ENCODE measurements around the gene ZNF765. TPM values are rescaled to one million over a fixed set of nuclear protein-coding genes. Genes with fewer than 3 reads are reported as not detected.

ZNF765 gene
- total and polyA plus RNA-seq, 9 of the 15 experiments (the other 6 are each of a cell fraction or from before 2014, with no cell fraction given) = 5.4 to 17.5 (median 9.6) TPM

DNA sequence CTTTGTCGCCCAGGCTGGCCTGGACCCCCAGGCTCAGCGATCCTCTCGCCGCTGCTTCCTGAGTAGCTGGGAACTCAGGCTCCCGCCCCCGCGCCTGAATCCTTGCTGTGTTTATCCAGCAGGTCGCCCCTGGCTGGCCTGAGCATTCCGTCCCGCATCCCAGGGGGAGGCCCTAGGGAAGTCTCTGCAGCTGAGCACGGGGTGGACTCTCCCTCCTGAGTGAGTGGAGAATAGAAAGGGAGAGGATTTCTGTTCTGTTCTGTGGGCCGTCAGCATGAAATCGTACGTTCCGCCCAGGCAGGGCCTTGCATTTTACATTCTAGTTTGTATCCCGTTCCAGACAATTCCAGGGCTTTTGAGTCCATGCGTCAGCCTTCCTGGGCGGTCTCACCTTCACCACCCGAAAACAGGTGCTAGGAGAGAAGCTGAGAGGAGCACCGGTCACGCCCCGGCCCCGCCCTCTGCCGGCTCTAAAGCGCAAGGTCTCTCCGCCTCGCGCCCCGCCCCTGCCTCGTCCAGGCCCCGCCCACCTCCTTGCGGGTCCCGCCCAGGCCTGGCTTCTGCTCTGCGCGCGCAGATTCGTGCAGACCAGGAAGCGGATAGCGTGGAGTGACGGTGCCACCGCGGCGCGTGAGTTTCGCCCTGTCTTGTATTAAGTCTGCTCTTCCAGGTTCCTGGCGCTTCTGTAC, 36.6 kb downstream of the ZNF765 start, which contains the start of gene ZNF761:
ZNF761 (plus strand) TSS at position 586 of the 689 bp plus-strand sequence. CDS start 15,285 bp downstream, outside the sequence.
- DNase-seq (ENCODE audit: extremely low read depth in 1 of 4, low spot score in 3 of 4) (peak; percentile 93 to 97 (median 96)), FAIRE-seq (peak; percentile 85), ATAC-seq (peak; percentile 100)
- Histone ChIP-seq H3K9me1 (ENCODE audit: control insufficient read depth, insufficient read depth, low read length) (no peaks in the 10 kb centered on the region), H2AFZ (ENCODE audit: low read depth, low read length) (peak within 1 kb of the TSS; percentile 89), H3K4me1 (replicated peaks in 1 of 2; ENCODE audit: control insufficient read depth in 2 of 2, insufficient read depth in 2 of 2, low read length in 2 of 2) (peaks cover 0 to 10% of the 10 kb centered on the region in 2 experiments; a peak in 2 of 5 replicates), H3K27ac (ENCODE audit: extremely low read depth, low read depth, low read length) (peak within 1 kb of the TSS; percentile 84), H3K9ac (ENCODE audit: insufficient read depth in 1 of 2, low read depth in 2 of 2, low read length in 2 of 2) (peak within 1 kb of the TSS; percentile 97 to 99), H3K9me3 (replicated peaks; ENCODE audit: control insufficient read depth, insufficient read depth, low read depth, low read length) (no peaks in the 10 kb centered on the region), H3K4me3 (peak within 1 kb of the TSS; percentile 93), H3K4me2 (ENCODE audit: insufficient read depth, low read length) (peak within 1 kb of the TSS; percentile 89), H4K20me1 (replicated peaks; ENCODE audit: control insufficient read depth, insufficient read depth, low read length) (no peaks in the 10 kb centered on the region), H3K36me3 (ENCODE audit: control insufficient read depth, insufficient read depth, low read length) (peaks cover 32% of the 10 kb centered on the region), H3K27me3 (ENCODE audit: control insufficient read depth in 2 of 2, insufficient read depth in 2 of 2, low read length in 2 of 2) (no peaks in the 10 kb centered on the region), H3K79me2 (ENCODE audit: control insufficient read depth, insufficient read depth, low read length) (peaks cover 17% of the 10 kb centered on the region)
- in situ Hi-C loops (cut with MboI) = no loop called here
- BruUV-seq (replicated peaks) = no TSS peak
- CTCF ChIA-PET (ENCODE audit: low intra/inter-chr PET ratio) = no interaction called here
- WGBS (ENCODE audit: insufficient coverage, low coverage, missing lambda C conversion rate) = 13% methylated on average over 21 of the region's 46 CpGs
- POLR2A ChIA-PET = interaction anchor here (0.7 kb wide), 2 partner anchors 206 to 1634 kb away, joined by 3 to 4 read pairs; no protein-coding TSS in a partner anchor
- intact Hi-C loops (cut with micrococcal nuclease) = no loop called here
- TF ChIP-seq TCF3 (CRISPR knock-in tag; IDR thresholded peaks at IDR 0.05) = no peak
- no peak for TF ChIP-seq RERE (CRISPR knock-in tag; IDR thresholded peaks at IDR 0.05; ENCODE audit: borderline replicate concordance)
- TF ChIP-seq, protein P1, sequence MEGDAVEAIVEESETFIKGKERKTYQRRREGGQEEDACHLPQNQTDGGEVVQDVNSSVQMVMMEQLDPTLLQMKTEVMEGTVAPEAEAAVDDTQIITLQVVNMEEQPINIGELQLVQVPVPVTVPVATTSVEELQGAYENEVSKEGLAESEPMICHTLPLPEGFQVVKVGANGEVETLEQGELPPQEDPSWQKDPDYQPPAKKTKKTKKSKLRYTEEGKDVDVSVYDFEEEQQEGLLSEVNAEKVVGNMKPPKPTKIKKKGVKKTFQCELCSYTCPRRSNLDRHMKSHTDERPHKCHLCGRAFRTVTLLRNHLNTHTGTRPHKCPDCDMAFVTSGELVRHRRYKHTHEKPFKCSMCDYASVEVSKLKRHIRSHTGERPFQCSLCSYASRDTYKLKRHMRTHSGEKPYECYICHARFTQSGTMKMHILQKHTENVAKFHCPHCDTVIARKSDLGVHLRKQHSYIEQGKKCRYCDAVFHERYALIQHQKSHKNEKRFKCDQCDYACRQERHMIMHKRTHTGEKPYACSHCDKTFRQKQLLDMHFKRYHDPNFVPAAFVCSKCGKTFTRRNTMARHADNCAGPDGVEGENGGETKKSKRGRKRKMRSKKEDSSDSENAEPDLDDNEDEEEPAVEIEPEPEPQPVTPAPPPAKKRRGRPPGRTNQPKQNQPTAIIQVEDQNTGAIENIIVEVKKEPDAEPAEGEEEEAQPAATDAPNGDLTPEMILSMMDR (IDR thresholded peaks at IDR 0.05 in 2 of 3, conservative IDR thresholded peaks at IDR 0.05 in 1 of 3; ENCODE audit: insufficient read depth in 2 of 3, low read depth in 1 of 3, low read length in 3 of 3) = peak; percentile 25 to 38 (median 29); a peak in 3 of 6 replicates
- TF ChIP-seq MAZ (CRISPR knock-in tag; conservative IDR thresholded peaks at IDR 0.05 in 1 of 2, IDR thresholded peaks at IDR 0.05 in 1 of 2) = peak in 1 of 2 experiments; percentile 40; a peak in 2 of 4 replicates
- no peak for TF ChIP-seq SREBF2 (CRISPR knock-in tag; IDR thresholded peaks at IDR 0.05)
- TF ChIP-seq FUS (optimal IDR thresholded peaks at IDR 0.05; ENCODE audit: low read depth, low read length) = no peak
- peak; percentile 80 for TF ChIP-seq SP1 (CRISPR knock-in tag; IDR thresholded peaks at IDR 0.05)
- no peak for TF ChIP-seq XRCC5 (IDR thresholded peaks at IDR 0.05; ENCODE audit: low read depth, low read length)
- no peak for TF ChIP-seq ZNF280A (IDR thresholded peaks at IDR 0.05; ENCODE audit: low read depth, partially characterized antibody)
- TF ChIP-seq ZNF766 (CRISPR knock-in tag; conservative IDR thresholded peaks at IDR 0.05) = no peak
- no peak for TF ChIP-seq IRF2 (CRISPR knock-in tag; IDR thresholded peaks at IDR 0.05)
- TF ChIP-seq TAF1 (IDR thresholded peaks at IDR 0.05; ENCODE audit: control insufficient read depth, extremely low read depth, insufficient read depth, low read length, severe bottlenecking) = peak; percentile 78
